GM08714 (cell line): Measurements from ENCODE around the gene HEG1.

Experiments
- H3K4me3 ChIP-seq: fragments of 200-500 bp; sonication (Bioruptor generic); 2 replicates; pipeline ENCODE4 v1.5.1; 2014; ENCODE audit warnings: mild to moderate bottlenecking, low read length, inconsistent platforms
- ZNF274 ChIP-seq: IDR thresholded peaks from 2 replicates; pipeline ENCODE4 v1.6.1; 2012; ENCODE audit warnings: mild to moderate bottlenecking, low read depth, low read length

HEG1 gene

DNA sequence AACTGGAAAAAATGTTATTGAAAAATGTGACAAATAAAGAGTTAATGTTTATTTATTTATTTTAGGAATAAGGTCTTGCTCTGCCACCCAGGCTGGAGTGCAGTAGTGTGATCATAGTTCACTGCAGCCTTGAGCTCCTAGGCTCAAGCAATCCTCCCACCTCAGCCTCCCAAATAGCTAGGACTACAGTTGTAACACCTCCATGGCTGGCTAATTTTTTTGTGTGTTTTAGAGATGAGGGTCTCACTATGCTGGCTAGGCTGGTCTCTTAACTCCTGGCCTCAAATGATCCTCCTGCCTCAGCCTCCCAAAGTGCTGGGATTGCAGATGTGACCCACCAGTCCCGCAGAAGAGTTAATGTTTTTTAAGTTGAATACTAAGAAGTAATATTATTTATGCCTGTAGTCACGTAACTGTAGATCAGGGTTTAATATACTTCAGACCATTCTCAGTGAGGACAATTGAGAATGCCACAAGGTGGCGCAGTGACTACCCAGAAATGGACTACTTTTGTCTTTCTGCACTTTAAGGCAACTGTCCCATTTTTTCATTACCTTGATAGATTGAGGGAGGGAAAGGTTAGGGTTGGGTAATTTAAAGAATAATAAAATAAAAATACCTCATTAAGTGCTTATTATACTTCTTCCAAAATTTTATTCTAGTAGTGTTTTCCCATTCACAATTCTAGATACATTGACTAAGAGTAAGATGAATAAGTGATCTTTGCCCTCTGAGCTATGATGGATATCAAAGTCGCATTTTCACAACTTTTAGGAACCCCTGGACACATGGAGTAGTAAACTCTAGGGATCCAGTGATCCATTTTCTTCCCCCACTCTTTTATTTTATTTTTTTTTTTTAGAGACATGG, 127.2 kb downstream of the HEG1 start:
- no peak overlapping the region for H3K4me3 ChIP-seq
- TF ChIP-seq ZNF274 = no peak

- TF ChIP-seq ZNF274 = no peak
- no peak overlapping the region for H3K4me3 ChIP-seq
These were observed 128.2 kb downstream of the HEG1 start for GRCh38 chr3:124927574-124928045.

GRCh38 chr3:124926426-124927101, 129.2 kb downstream of the HEG1 start:
- no peak overlapping the region for H3K4me3 ChIP-seq
- TF ChIP-seq ZNF274 = no peak

DNA sequence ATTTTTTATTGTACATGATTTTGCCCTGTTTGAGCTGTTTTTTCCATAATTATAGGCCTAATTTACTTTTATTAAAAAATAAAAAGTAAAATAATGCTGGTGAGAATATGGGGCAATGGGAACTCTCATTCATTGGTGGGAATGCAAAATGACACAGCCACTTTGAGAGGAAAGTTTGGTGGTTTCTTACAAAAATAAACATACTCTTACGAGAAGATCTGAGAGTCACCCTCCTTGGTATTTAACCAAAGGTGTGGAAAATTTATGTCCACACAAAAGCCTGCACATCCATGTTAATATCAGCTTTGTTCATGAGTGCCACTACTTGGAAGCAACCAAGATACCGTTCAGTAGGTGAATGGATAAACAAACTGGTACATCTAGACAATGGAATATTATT, 131.1 kb downstream of the HEG1 start:
- TF ChIP-seq ZNF274 = no peak
- no peak overlapping the region for H3K4me3 ChIP-seq

GRCh38 chr3:124923833-124924232, 132.0 kb downstream of the HEG1 start:
- H3K4me3 ChIP-seq = no peak overlapping the region
- no peak for TF ChIP-seq ZNF274

DNA sequence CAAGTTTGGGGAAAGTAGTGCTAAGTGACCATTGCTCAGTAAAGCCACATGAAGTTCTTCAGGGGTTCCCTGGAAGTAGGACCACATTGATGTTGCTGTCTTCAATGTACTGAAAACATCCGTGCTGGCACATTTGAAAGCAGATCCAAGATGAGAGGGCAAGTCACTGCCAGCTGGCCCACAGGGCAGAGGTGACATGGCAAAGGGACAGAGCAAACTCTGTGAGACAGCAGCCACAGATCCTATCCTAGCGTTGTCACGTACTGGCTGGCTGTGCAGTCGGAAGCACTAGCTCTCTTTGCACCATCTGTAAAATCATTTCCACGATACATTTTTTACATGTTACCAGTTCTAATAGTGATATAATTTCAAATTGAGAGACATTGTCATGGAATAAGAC, 135.1 kb downstream of the HEG1 start:
- H3K4me3 ChIP-seq = no peak overlapping the region
- TF ChIP-seq ZNF274 = no peak

DNA sequence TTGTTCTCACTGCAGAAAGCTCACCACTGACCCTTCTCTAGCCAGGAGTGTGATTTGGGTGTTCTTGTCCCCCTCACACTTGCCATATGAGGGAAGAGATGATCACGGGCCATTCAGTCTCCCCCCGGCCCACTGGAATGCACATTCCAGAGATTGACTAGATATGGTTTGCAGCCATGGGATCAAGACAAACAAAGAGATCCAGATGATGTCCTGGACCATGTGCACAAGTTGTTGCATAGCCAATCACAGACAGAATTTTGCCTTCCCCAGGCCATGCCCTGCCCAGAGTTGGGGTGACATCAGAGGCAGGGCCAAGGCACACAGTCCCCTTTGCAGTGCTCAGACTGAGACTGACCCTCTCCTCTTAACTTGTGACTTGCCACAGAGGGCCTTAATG, 136.0 kb downstream of the HEG1 start:
- no peak for TF ChIP-seq ZNF274
- H3K4me3 ChIP-seq = no peak overlapping the region

- H3K4me3 ChIP-seq = no peak overlapping the region
- TF ChIP-seq ZNF274 = no peak
These were observed 137.3 kb downstream of the HEG1 start for GRCh38 chr3:124918524-124918923.

- H3K4me3 ChIP-seq = no peak overlapping the region
- no peak for TF ChIP-seq ZNF274
These were observed 138.9 kb downstream of the HEG1 start for GRCh38 chr3:124916837-124917409.
